Adrenal gland (tissue), 5 donors: ENCODE measurements around the gene TMIGD1.

Source experiments
- CTCF ChIP-seq, 6 experiments: fragments of 450-650 bp in 4 of 6; fragments of 200-600 bp in 2 of 6; sonication (generic) in 1 of 6; IDR thresholded peaks; 1 replicate in 5 of 6; 2 replicates in 1 of 6; pipeline versions ENCODE4 v1.5.1 to v1.8.0; 2016 to 2021; ENCODE audit warnings: antibody characterized with exemption in 6 of 6, mild to moderate bottlenecking in 2 of 6, moderate library complexity in 1 of 6
- POLR2A ChIP-seq, 2 donors: fragments of 450-650 bp; IDR thresholded peaks; one replicate each; pipeline ENCODE4 v1.6.1; 2017; ENCODE audit warnings: antibody characterized with exemption in 2 of 2, mild to moderate bottlenecking in 2 of 2, moderate library complexity in 1 of 2
- donor health status: DM: no; HTN: no; CAD: no.

- TF ChIP-seq CTCF (IDR thresholded peaks at IDR 0.05) (no peak), POLR2A (IDR thresholded peaks at IDR 0.05) (no peak)
Observed at GRCh38 chr17:30379903-30380381, 46.1 kb upstream of the TMIGD1 start.
